Activated B cell treated with CpG ODN at 0.5 μM for 24 hours (primary cell): Measurements from ENCODE around the gene ZBTB45. TPM values are rescaled to one million over a fixed set of nuclear protein-coding genes. Genes with fewer than 3 reads are reported as not detected.
A peak's percentile ranks its signal among the peaks of the same experiment; 100 is the strongest.

Source experiments
- ATAC-seq: fragments of 200-7000 bp; cut with Tn5 transposase; one replicate; pipeline ENCODE4 v1.10.0; 2021; ENCODE audit warnings: low read depth, mild to moderate bottlenecking, moderate library complexity
- CTCF ChIA-PET: fragments of 350-600 bp; sonication (Branson Sonifier 250); formaldehyde crosslinking; loops from one replicate; lab custom pipeline; 2021; ENCODE audit warnings: antibody characterized with exemption; lab: Charles Lee
- POLR2A ChIA-PET: fragments of 350-600 bp; sonication (Branson Sonifier 250); formaldehyde crosslinking; loops from one replicate; lab custom pipeline; 2021; ENCODE audit warnings: antibody characterized with exemption; lab: Charles Lee
- DNase-seq: peaks from one replicate; pipeline ENCODE4 v3.0.0; 2022
- H3K27ac Mint-ChIP-seq: one replicate; pipeline ENCODE4 v1.8.0; 2020; ENCODE audit warnings: mixed read lengths
- H3K27me3 Mint-ChIP-seq: one replicate; pipeline ENCODE4 v1.8.0; 2021; ENCODE audit warnings: mixed read lengths
- H3K36me3 Mint-ChIP-seq: one replicate; pipeline ENCODE4 v1.8.0; 2021; ENCODE audit warnings: low read depth, mixed read lengths
- H3K4me1 Mint-ChIP-seq: one replicate; pipeline ENCODE4 v1.8.0; 2021; ENCODE audit warnings: mixed read lengths
- H3K4me3 Mint-ChIP-seq: one replicate; pipeline ENCODE4 v1.8.0; 2020; ENCODE audit warnings: mild to moderate bottlenecking, mixed read lengths
- H3K9me3 Mint-ChIP-seq: one replicate; pipeline ENCODE4 v1.8.0; 2020; ENCODE audit warnings: mixed read lengths
- intact Hi-C: fragments of 100-400 bp; cut with micrococcal nuclease; formaldehyde crosslinking; loops from one replicate; pipeline ENCODE4 v1.15.1; 2024
- total RNA-seq: library from RNA; stranded (reverse); gene quantifications from 2 replicates; pipeline ENCODE4 v1.2.3, GENCODE V29; 2022
- TF ChIP-seq, protein P1 (sequence below): fragments of 200-600 bp; IDR thresholded peaks from one replicate; pipeline ENCODE4 v1.8.0; 2022; ENCODE audit warnings: antibody characterized with exemption, mild to moderate bottlenecking

The ZBTB45 gene
- total RNA-seq, 1 donor from 2014 or later = 20.2 TPM

DNA sequence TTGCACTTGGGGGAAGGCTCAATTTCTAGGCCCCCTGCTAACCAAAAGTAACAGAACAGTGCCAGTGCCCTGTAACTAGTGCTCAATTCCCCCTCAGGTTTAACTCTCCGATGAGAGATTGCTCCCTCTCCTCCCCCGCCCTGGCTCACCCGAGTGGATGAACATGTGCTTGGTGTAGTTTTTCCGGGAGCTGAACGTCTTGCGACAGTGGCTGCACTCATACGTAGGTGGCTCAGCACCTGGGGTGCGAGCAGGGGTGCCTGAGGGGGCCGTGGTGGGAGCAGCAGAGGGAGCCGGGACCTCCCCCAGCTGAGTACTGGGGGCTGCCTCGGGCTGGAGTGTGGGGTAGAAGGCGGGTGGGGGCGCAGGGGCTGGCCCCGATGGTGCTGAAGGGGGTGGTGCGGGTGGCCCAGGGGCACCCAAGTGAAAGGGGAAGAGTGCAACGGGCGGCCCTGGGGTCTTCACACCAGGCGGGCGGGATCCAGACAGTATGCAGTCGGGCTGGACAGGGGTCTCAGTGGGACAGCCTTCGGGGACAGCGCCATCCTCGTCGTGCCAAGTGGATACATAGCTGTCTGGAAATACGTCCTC lies 3.3 kb downstream of the ZBTB45 start:
- TF ChIP-seq, protein P1, sequence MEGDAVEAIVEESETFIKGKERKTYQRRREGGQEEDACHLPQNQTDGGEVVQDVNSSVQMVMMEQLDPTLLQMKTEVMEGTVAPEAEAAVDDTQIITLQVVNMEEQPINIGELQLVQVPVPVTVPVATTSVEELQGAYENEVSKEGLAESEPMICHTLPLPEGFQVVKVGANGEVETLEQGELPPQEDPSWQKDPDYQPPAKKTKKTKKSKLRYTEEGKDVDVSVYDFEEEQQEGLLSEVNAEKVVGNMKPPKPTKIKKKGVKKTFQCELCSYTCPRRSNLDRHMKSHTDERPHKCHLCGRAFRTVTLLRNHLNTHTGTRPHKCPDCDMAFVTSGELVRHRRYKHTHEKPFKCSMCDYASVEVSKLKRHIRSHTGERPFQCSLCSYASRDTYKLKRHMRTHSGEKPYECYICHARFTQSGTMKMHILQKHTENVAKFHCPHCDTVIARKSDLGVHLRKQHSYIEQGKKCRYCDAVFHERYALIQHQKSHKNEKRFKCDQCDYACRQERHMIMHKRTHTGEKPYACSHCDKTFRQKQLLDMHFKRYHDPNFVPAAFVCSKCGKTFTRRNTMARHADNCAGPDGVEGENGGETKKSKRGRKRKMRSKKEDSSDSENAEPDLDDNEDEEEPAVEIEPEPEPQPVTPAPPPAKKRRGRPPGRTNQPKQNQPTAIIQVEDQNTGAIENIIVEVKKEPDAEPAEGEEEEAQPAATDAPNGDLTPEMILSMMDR = no peak
- DNase-seq (no peak), ATAC-seq (no peak)
- Mint-ChIP-seq H3K9me3 (no peaks in the 10 kb centered on the region), H3K36me3 (peaks cover 31% of the 10 kb centered on the region), H3K27ac (no peak overlapping the region), H3K4me1 (peaks cover 48% of the 10 kb centered on the region), H3K27me3 (no peaks in the 10 kb centered on the region), H3K4me3 (no peak overlapping the region)
- CTCF ChIA-PET = no interaction called here
- intact Hi-C loops = loop anchor here (5.0 kb wide), 3 partner anchors 39 to 1109 kb away; partner anchors contain the start of genes ZNF446 and ZNF544
- POLR2A ChIA-PET = interaction anchor here (0.6 to 0.9 kb wide), 3 partner anchors 8 to 39 kb away, joined by 3 read pairs; partner anchors contain the start of genes CHMP2A and TRIM28

- no peak for ATAC-seq
- H3K4me1 Mint-ChIP-seq = peaks cover 45% of the 10 kb centered on the region
- H3K27me3 Mint-ChIP-seq = no peaks in the 10 kb centered on the region
- no peaks in the 10 kb centered on the region for H3K9me3 Mint-ChIP-seq
- TF ChIP-seq, protein P1 = no peak
- DNase-seq = no peak
- H3K4me3 Mint-ChIP-seq = peak overlapping the region; percentile 20
- CTCF ChIA-PET = no interaction called here
- no peak overlapping the region for H3K27ac Mint-ChIP-seq
- H3K36me3 Mint-ChIP-seq = peaks cover 31% of the 10 kb centered on the region
- intact Hi-C loops = loop anchor here (5.0 kb wide), 3 partner anchors 38 to 1108 kb away; partner anchors contain the start of genes ZNF446 and ZNF544
- POLR2A ChIA-PET = no interaction called here
Measured at GRCh38 chr19:58515259-58515658, 4.4 kb downstream of the ZBTB45 start.

DNA sequence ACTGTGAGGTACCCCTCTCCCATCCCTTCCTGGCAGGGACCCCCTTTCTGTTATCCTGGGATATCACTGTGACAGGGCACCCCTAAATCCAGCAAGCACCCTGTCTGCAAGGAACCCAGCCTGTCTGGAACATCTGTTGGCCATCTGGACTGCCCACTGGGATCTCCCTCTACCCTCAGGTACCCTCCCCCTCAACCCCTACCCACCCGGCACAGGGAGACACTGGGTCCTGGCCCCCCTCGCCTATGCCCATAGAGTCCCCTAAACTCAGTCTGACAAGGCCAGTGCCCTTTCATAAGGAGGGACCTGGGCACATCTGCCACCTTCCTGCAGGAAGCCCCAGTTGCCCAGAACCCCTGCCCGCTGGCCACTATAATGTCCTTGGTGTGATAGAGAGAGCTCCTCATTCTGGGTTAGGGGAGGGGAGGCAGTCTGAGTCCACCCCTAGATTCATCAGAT lies 5.0 kb downstream of the ZBTB45 start:
- TF ChIP-seq, protein P1 = no peak
- Mint-ChIP-seq H3K36me3 (peaks cover 27% of the 10 kb centered on the region), H3K27me3 (no peaks in the 10 kb centered on the region), H3K4me1 (peaks cover 38% of the 10 kb centered on the region), H3K9me3 (no peaks in the 10 kb centered on the region), H3K4me3 (peak overlapping the region; percentile 63), H3K27ac (peak overlapping the region; percentile 24)
- no peak for DNase-seq
- intact Hi-C loops = loop anchor here (1.0 to 5.0 kb wide), 5 partner anchors 15 to 1107 kb away; partner anchors contain the start of genes ZNF446 and ZNF544
- ChIA-PET CTCF (interaction anchor here (0.7 to 1.2 kb wide), 6 partner anchors 14 to 66 kb away, joined by 3 to 14 read pairs (median 4); no protein-coding TSS in a partner anchor), POLR2A (interaction anchor here (0.5 to 1.1 kb wide), 6 partner anchors 10 to 61 kb away, joined by 3 to 7 read pairs (median 5); partner anchors contain the start of gene TRIM28)
- no peak for ATAC-seq

DNA sequence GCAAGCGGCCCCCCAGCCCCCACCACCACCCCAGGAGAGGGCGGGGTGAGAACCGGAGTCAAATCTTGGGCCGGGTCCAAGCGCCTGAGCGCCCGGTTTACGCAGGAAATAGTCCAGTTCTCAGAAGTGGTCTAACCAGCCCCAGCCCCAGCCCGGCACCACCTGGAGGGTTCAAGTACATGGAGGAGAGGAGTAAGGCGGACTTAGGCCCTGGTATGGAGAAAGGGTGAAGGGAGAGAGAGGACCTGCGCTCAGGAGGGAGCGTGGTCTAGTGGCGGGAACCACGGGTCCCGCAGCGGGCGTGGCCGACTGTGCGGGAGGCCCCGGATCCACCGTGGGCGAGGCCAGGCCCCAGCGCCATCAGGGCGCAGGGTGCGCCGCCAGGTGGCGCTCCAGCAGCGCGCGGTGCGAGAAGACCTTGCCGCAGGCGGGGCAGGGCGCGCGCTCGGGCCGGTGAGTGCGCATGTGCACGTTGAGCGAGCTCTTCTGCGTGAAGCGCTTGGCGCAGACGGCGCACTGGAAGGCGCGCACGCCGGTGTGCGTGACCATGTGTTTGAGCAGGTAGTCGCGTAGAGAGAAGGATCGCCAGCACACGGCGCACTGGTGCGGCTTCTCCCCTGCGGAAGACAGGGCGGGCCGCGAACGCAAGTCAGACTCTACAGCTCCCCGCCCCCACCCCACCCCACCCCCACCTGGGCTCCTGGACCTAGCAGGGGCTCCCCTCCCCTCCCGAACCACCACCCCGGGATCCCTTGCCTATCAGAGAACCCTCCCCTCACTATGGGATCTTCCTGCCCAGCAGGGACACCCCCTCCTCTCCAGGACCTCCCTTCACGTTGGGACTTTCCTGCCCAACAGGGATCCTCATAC lies 5.7 kb downstream of the ZBTB45 start:
- TF ChIP-seq, protein P1 = peak; percentile 24
- Mint-ChIP-seq H3K4me1 (peaks cover 32% of the 10 kb centered on the region), H3K4me3 (peak overlapping the region; percentile 73), H3K9me3 (no peaks in the 10 kb centered on the region), H3K27me3 (no peaks in the 10 kb centered on the region), H3K27ac (peak overlapping the region; percentile 24), H3K36me3 (peaks cover 20% of the 10 kb centered on the region)
- intact Hi-C loops = loop anchor here (1.0 kb wide), 2 partner anchors 15 to 67 kb away; no protein-coding TSS in a partner anchor
- ChIA-PET CTCF (interaction anchor here (0.7 to 1.2 kb wide), 6 partner anchors 14 to 67 kb away, joined by 3 to 14 read pairs (median 4); no protein-coding TSS in a partner anchor), POLR2A (interaction anchor here (0.5 to 1.3 kb wide), 11 partner anchors 9 to 72 kb away, joined by 3 to 7 read pairs (median 5); partner anchors contain the start of genes TRIM28 and UBE2M)
- peak; percentile 89 for ATAC-seq
- peak; percentile 83 for DNase-seq
